ENCODE results near the gene RMI1.
"Not testable (repeated sequence)": the region's sequence is repeated elsewhere in the genome, so short reads cannot be mapped to it uniquely, and the experiment has no call there.

The RMI1 gene

GRCh38 chr9:84024041-84024575 is 43.5 kb downstream of the RMI1 start:
- DNase-seq, result no peak

DNA sequence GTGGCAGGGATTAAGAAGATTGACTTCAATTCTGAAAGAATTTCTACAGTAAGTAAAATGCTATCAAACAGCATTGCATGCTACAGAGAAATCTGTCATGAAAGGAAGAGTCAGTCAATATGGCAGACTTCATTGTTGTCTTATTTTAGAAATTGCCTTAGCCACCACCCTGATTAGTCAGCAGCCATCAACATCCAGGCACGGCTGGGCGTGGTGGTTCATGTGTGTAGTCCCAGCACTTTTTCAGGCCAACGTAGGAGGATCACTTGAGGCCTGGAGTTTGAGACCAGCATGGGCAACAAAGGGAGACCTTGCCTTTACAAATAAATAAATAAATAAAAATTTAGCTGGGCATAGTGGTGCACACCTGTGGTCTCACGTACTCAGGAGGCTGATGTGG is 46.6 kb downstream of the RMI1 start:
- DNase-seq, result no peak

DNA sequence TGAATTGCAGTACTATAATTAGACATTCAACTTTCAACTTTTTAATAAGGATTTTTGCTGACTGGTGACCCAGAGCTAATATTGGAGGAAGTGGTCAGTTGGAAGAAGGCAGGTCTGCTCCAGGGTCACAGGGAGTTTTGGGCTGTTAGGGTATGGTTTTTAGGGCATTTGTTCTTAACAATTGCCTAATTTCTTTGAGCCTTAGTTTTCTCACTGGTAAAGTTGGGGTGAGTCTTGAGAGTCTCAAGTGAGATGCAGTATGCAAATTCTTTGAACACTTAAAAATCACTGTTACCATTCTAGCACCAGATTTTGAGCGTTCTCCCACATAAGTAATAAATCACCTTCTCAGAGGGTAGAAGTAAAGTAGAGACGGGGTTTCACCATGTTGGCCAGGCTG is 50.9 kb downstream of the RMI1 start:
- DNase-seq, result no peak

GRCh38 chr9:84041857-84042256 is 61.3 kb downstream of the RMI1 start:
- not testable (repeated sequence) for DNase-seq

GRCh38 chr9:84045481-84046097 is 65.0 kb downstream of the RMI1 start:
- DNase-seq, result no peak

All from Kasumi-1 (cell line).